Activated T-cell treated with anti-CD3 and anti-CD28 coated beads, Interleukin-2, amount 50 U/mL, for 24 hours (primary cell): ENCODE results near the gene KSR2.
A peak's percentile ranks its signal among the peaks of the same experiment; 100 is the strongest.
"Not testable (repeated sequence)": the region's sequence is repeated elsewhere in the genome, so short reads cannot be mapped to it uniquely, and the experiment has no call there.

Source experiments
- DNase-seq: peaks from one replicate; pipeline ENCODE4 v3.0.0-alpha.2; 2020
- H3K27ac Mint-ChIP-seq: 2 replicates; pipeline ENCODE4 v1.8.0; 2020; ENCODE audit warnings: mild to moderate bottlenecking, mixed read lengths
- H3K27me3 Mint-ChIP-seq: 2 replicates; pipeline ENCODE4 v1.8.0; 2020; ENCODE audit warnings: mixed read lengths
- H3K36me3 Mint-ChIP-seq: 2 replicates; pipeline ENCODE4 v1.8.0; 2020; ENCODE audit warnings: low read depth, mixed read lengths
- H3K4me1 Mint-ChIP-seq: 2 replicates; pipeline ENCODE4 v1.8.0; 2020; ENCODE audit warnings: low read depth, mixed read lengths
- H3K4me3 Mint-ChIP-seq: 2 replicates; pipeline ENCODE4 v1.8.0; 2020; ENCODE audit warnings: mild to moderate bottlenecking, moderate library complexity, mixed read lengths
- H3K9me3 Mint-ChIP-seq: 2 replicates; pipeline ENCODE4 v1.8.0; 2020; ENCODE audit warnings: mixed read lengths

The KSR2 gene

GRCh38 chr12:117867348-117867747 is 101.4 kb downstream of the KSR2 start:
- no peaks in the 10 kb centered on the region for H3K9me3 Mint-ChIP-seq

GRCh38 chr12:117865505-117865904 is 103.3 kb downstream of the KSR2 start:
- Mint-ChIP-seq H3K36me3 (no peaks in the 10 kb centered on the region), H3K4me1 (no peaks in the 10 kb centered on the region), H3K9me3 (no peaks in the 10 kb centered on the region), H3K27me3 (peaks cover 31% of the 10 kb centered on the region), H3K4me3 (no peak overlapping the region), H3K27ac (no peak overlapping the region)
- DNase-seq: no peak

More at GRCh38 chr12:117867348-117867747, 101.4 kb downstream of the KSR2 start:
- H3K36me3 Mint-ChIP-seq: no peaks in the 10 kb centered on the region
- DNase-seq: no peak
- H3K4me1 Mint-ChIP-seq: no peaks in the 10 kb centered on the region
- no peak overlapping the region for H3K4me3 Mint-ChIP-seq
- no peak overlapping the region for H3K27ac Mint-ChIP-seq
- H3K27me3 Mint-ChIP-seq: peaks cover 31% of the 10 kb centered on the region

GRCh38 chr12:117863002-117863709 is 105.6 kb downstream of the KSR2 start:
- Mint-ChIP-seq H3K4me3 (no peak overlapping the region), H3K9me3 (no peaks in the 10 kb centered on the region), H3K4me1 (no peaks in the 10 kb centered on the region), H3K27me3 (peaks cover 31% of the 10 kb centered on the region), H3K36me3 (no peaks in the 10 kb centered on the region), H3K27ac (no peak overlapping the region)
- DNase-seq: no peak

- no peak for DNase-seq
- H3K4me1 Mint-ChIP-seq: peaks cover 2% of the 10 kb centered on the region
- H3K9me3 Mint-ChIP-seq: no peaks in the 10 kb centered on the region
- no peaks in the 10 kb centered on the region for H3K36me3 Mint-ChIP-seq
- H3K27me3 Mint-ChIP-seq: peaks cover 33% of the 10 kb centered on the region
- H3K27ac Mint-ChIP-seq: no peak overlapping the region
- H3K4me3 Mint-ChIP-seq: no peak overlapping the region
Measured at GRCh38 chr12:117861691-117862090, 107.1 kb downstream of the KSR2 start.

DNA sequence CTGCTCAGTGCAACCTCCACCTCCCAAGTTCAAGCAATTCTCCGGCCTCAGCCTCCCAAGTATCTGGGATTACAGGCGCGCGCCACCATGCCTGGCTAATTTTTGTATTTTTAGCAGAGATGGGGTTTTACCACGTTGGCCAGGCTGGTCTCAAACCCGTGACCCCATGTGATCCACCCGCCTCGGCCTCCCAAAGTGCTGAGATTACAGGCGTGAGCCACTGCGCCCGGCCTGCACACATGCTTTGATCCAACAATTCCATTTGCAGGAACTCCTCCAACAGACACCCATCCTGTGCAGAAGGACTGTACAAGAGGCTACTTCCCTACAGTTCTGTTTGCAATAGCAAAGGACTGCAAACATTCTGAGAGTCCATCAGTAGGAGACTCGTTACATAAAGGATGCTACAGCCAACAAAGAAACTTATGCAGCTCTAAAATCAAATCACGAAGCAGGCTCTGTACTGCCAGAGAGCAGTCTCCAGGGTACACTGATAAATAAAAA is 108.0 kb downstream of the KSR2 start:
- H3K27me3 Mint-ChIP-seq: peaks cover 29% of the 10 kb centered on the region
- H3K4me3 Mint-ChIP-seq, DNase-seq, H3K36me3 Mint-ChIP-seq, H3K9me3 Mint-ChIP-seq, H3K4me1 Mint-ChIP-seq, H3K27ac Mint-ChIP-seq: not testable (repeated sequence)

DNA sequence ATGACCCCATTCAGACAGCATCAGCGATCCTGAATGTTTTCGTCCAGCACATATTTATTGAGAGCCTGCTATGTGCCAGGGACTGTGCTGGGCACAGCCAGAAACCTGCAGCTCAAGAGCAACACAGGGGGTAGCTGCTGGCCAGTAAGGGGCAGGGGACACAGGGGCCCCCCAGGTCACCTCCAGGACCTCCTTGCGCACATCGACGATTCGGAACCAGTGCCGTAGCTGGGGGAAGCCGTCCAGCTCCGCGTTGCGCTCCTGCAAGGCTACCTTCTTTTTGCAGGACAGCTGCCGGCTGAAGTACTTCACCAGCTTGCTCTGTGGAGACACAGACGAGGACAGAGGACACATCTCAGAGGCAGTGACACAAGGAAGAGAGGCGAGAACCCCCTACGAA is 108.7 kb downstream of the KSR2 start:
- Mint-ChIP-seq H3K9me3 (no peaks in the 10 kb centered on the region), H3K27me3 (peaks cover 28% of the 10 kb centered on the region), H3K4me3 (no peak overlapping the region), H3K4me1 (peaks cover 2% of the 10 kb centered on the region), H3K27ac (no peak overlapping the region), H3K36me3 (no peaks in the 10 kb centered on the region)
- no peak for DNase-seq

GRCh38 chr12:117857632-117858612 is 110.9 kb downstream of the KSR2 start:
- no peak overlapping the region for H3K27ac Mint-ChIP-seq
- DNase-seq: peak; percentile 54
- H3K9me3 Mint-ChIP-seq: peaks cover 5% of the 10 kb centered on the region
- no peak overlapping the region for H3K4me3 Mint-ChIP-seq
- peaks cover 2% of the 10 kb centered on the region for H3K4me1 Mint-ChIP-seq
- H3K27me3 Mint-ChIP-seq: peaks cover 11% of the 10 kb centered on the region
- H3K36me3 Mint-ChIP-seq: no peaks in the 10 kb centered on the region

DNA sequence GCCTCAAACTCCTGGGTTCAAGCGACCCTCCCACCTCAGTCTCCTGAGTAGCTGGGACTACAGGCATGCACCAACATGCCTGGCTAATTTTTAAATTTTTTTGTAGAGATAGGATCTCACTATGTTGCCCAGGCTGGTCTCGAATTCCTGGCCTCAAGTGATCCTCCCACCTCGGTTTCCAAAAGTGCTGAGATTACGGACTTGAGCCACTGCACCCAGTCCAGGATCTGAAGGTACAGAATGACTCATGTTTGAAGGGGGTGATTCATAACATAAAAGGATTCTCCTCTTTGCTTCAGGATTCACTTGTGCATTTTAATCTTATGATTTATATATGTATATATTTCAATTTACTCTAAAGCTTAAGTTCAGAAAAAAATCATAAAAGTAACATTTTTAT is 111.7 kb downstream of the KSR2 start:
- not testable (repeated sequence) for H3K27ac Mint-ChIP-seq, DNase-seq, H3K4me1 Mint-ChIP-seq, H3K9me3 Mint-ChIP-seq, H3K27me3 Mint-ChIP-seq, H3K4me3 Mint-ChIP-seq, H3K36me3 Mint-ChIP-seq

DNA sequence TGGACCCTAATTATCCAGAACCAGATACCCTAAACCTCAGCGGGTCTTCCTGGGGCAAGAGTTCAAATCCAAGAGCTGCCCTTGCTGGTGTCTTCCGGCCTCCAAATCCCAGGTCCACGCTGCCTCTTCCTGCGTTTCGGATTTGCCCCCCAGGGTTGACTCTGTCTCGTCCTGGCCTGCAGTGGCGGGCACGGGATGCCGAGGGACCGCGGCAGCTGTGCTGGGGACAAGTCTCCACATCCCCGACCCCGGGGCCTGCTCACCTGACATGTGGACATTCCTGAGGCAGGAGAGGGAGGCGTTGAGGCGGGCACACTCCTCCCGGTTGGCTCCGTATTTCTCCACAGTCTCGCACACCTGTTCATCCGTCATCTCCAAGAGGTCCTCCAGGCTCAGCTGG is 113.6 kb downstream of the KSR2 start:
- Mint-ChIP-seq H3K36me3 (no peaks in the 10 kb centered on the region), H3K27me3 (peaks cover 15% of the 10 kb centered on the region), H3K9me3 (peaks cover 5% of the 10 kb centered on the region), H3K4me1 (peaks cover 2% of the 10 kb centered on the region), H3K4me3 (no peak overlapping the region), H3K27ac (no peak overlapping the region)
- no peak for DNase-seq

DNA sequence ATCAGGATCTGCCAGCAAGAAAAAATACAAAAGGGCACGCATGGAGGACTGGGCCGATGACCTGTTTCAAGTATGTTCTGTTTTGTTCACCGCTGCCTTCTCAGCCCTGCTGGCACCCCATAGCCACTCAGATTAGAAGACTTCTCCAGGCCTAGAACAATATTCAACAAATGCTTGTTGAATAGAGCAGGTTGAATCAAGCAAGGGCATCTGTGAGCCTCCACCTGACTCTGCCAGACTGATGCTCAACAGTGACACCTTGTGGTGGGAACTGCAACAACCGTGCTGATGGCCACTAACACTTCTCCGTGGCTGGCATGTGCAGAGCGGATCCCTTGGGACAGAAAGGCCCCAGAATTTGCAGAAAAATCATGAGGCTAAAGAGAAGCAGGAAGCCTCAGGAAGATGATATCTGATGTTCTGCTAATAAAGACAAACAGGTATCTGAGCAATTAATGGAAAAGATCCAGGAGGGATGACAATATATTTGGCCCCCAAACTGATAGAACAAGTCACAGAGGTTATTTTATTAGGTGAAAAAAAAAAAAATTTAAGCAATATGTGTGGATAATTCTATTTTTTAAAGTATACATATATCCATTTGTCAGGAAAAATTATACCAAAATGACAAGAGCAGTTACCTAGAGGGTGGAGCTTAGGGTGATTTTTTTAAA is 114.3 kb downstream of the KSR2 start:
- H3K9me3 Mint-ChIP-seq: peaks cover 5% of the 10 kb centered on the region
- H3K36me3 Mint-ChIP-seq: no peaks in the 10 kb centered on the region
- peak; percentile 55 for DNase-seq
- H3K4me1 Mint-ChIP-seq: peaks cover 2% of the 10 kb centered on the region
- no peak overlapping the region for H3K4me3 Mint-ChIP-seq
- H3K27ac Mint-ChIP-seq: no peak overlapping the region
- peaks cover 22% of the 10 kb centered on the region for H3K27me3 Mint-ChIP-seq

GRCh38 chr12:117853600-117853999 is 115.2 kb downstream of the KSR2 start:
- no peak overlapping the region for H3K27ac Mint-ChIP-seq

DNA sequence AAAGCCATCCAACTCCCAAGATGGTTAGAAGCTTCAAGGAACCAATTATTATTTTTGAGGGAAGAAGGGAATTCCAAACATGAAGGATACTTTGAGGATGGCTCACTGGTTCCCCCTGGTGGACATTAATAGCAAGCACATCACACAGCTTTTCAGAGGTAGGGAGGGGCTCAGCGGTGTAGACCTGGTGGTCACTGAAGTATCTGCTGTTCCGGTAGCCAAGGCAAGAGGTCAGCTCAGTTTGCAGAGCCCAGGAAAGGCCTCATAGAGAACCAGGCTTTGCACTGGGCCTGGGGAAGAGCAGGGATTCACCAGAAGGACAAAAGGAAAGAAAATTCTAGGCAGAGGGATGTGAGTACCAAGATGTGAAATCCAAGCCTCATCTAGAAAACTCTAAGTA is 118.7 kb downstream of the KSR2 start:
- no peak for DNase-seq
- no peaks in the 10 kb centered on the region for H3K36me3 Mint-ChIP-seq
- no peak overlapping the region for H3K27ac Mint-ChIP-seq
- no peak overlapping the region for H3K4me3 Mint-ChIP-seq
- peaks cover 5% of the 10 kb centered on the region for H3K9me3 Mint-ChIP-seq
- H3K27me3 Mint-ChIP-seq: peaks cover 42% of the 10 kb centered on the region
- H3K4me1 Mint-ChIP-seq: no peaks in the 10 kb centered on the region

More at GRCh38 chr12:117853600-117853999, 115.2 kb downstream of the KSR2 start:
- no peaks in the 10 kb centered on the region for H3K36me3 Mint-ChIP-seq
- peaks cover 26% of the 10 kb centered on the region for H3K27me3 Mint-ChIP-seq
- H3K9me3 Mint-ChIP-seq: peaks cover 5% of the 10 kb centered on the region
- DNase-seq: no peak
- no peak overlapping the region for H3K4me3 Mint-ChIP-seq
- peaks cover 2% of the 10 kb centered on the region for H3K4me1 Mint-ChIP-seq

DNA sequence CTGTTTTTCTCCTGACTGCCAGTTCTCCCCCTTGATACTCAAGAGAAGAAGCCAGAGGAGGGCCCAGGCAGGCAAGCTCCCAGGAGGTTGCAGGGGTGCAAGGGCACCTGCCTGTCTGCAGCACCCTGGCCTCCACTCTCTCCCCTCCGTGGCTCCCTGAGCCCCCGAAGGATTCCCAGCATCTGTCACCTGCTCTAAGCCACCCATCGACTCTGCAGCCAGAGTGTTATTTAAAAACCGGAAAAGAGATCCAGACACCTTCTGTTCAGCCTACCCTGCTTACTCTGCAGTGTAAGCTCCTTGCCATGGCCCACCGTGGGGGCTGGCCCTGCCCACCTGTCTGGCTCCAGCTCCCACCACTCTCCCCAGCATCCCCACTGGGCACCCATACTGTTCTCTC is 121.4 kb downstream of the KSR2 start:
- H3K4me1 Mint-ChIP-seq: no peaks in the 10 kb centered on the region
- no peak for DNase-seq
- peaks cover 54% of the 10 kb centered on the region for H3K27me3 Mint-ChIP-seq
- H3K9me3 Mint-ChIP-seq: peaks cover 8% of the 10 kb centered on the region
- H3K36me3 Mint-ChIP-seq: no peaks in the 10 kb centered on the region
- no peak overlapping the region for H3K4me3 Mint-ChIP-seq
- H3K27ac Mint-ChIP-seq: no peak overlapping the region

- DNase-seq: no peak
- Mint-ChIP-seq H3K4me3 (no peak overlapping the region), H3K9me3 (peaks cover 8% of the 10 kb centered on the region), H3K27ac (no peak overlapping the region), H3K4me1 (no peaks in the 10 kb centered on the region), H3K27me3 (peaks cover 60% of the 10 kb centered on the region), H3K36me3 (no peaks in the 10 kb centered on the region)
Measured at GRCh38 chr12:117845271-117845904, 123.4 kb downstream of the KSR2 start.
